Ishikawa (cell line): ENCODE results near the gene SLC9A9.

ENCODE experiments used
- CEBPB ChIP-seq: IDR thresholded peaks from 2 replicates; pipeline ENCODE4 v1.6.1; 2012
- REST ChIP-seq: IDR thresholded peaks from 2 replicates; pipeline ENCODE4 v1.6.1; 2012; ENCODE audit warnings: low read depth, mild to moderate bottlenecking
- YY1 ChIP-seq: IDR thresholded peaks from 2 replicates; pipeline ENCODE4 v1.6.1; 2012; ENCODE audit warnings: low read depth

- no peak for TF ChIP-seq REST
- no peak for TF ChIP-seq CEBPB
- TF ChIP-seq YY1: no peak
Observed at GRCh38 chr3:143337387-143337786, 510.9 kb downstream of the SLC9A9 start.
